Activated naive CD4-positive, alpha-beta T cell treated with Interleukin-2 at 50 U/mL for 16 hours (primary cell): ENCODE measurements around the gene SGK2.
"Not testable (repeated sequence)": the region's sequence is repeated elsewhere in the genome, so short reads cannot be mapped to it uniquely, and the experiment has no call there.

Experiments
- DNase-seq: peaks from one replicate; pipeline ENCODE4 v3.0.0-alpha.2; 2020

The SGK2 gene

DNA sequence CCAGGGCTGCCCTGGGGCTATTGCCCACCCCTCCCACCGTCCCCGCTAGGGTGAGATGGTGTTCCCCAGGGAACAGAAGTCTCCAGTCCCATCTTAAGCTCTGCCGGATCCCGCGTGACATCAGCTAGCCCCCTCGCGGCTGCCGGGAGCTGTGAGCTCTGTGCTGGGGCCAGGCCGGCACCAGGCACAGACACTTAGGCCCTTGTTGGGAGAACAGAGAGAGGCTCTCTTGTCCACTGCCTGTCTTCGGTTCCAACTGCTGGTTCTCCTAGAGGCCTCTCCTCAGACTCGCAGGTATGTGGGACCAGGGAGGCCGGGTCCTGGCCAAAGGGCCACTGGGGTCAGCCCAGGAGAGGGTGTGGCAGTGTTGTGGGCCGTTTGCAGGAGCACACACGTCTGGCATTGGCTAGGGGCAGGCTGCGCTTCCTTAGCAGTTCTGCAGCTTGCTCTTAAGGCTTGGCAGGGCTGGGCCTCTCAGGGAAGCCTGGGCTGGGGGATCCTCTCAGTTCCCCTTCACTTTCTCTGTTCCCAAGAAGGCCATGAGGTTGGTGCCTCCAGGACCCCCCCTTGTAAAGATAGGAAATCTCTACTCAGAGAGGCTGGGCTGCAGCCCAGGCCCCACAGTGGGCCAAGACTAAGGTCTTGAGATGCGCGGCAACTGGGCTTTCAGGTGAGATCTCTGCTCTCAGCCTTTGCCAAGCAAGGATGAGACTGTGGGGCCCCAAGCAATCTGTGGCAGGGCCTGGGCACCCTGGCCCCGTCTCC lies 6.3 kb downstream of the SGK2 start:
- DNase-seq, result no peak

DNA sequence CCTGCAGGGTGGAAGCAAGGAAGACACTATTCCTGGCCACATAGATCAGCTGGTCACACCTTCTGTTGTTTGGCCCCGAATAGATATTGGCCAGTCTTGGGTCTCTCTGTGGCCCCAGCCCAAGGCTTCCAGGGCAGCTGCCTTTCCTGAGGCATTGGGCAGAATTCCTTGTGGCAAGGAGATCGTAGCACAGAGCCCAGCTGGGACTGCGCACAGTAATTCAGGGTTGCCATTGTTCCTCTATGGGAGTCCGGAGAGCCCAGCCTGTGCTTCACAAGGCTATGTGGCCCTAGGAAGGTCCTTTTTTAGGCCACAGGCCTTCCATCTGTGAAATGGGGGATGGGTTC lies 6.9 kb downstream of the SGK2 start:
- DNase-seq, result no peak

DNA sequence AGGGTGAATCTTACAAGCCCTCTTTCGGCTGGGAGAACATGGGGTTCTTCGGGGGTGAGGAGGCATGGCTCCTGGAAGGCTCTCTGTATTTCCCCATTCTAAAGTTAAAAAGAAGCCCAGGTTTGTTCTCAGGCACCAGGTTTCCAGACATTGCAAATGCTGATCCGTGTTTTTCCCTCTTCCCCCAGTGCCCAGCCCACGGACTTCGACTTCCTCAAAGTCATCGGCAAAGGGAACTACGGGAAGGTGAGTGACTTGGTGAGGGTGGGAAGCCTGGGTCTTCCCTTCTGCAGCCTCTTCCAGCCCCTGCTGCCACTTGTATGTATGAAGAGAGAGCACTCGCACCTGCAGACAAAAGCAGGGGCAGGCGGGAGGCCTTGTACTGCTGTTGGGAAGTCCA lies 8.7 kb downstream of the SGK2 start:
- no peak for DNase-seq

DNA sequence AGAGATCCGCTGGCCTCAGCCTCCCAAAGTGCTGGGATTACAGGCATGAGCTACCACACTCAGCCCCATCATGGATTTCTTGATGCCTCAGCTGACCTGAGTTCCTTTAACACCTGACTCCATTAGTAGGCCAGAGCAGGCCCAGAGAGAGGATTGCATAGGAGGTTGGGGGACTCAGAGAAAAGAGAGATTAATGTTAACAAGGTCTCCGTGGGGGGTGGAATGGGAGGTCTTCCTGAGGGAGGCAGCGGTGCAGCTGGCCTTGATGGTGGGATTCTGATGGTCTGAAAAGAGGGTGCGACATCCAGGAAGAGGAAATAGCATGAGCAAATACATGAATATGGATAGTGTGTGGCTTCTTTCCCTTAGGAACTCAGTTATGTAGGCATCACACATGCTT lies 9.9 kb downstream of the SGK2 start:
- no peak for DNase-seq

DNA sequence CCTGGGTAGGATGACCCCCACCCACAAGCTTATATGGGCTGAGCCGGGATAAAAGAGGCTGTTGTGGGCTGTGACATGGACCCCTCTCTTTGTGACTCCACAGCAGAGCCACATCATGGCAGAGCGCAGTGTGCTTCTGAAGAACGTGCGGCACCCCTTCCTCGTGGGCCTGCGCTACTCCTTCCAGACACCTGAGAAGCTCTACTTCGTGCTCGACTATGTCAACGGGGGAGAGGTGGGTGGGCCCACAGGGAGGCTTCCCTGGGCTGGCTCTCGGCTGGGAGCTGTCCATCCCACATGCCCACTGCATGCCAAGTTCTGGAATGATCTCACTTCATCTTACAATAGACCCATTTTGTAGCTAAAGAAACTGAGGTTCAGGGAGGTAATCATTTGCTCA lies 10.5 kb downstream of the SGK2 start:
- no peak for DNase-seq

DNA sequence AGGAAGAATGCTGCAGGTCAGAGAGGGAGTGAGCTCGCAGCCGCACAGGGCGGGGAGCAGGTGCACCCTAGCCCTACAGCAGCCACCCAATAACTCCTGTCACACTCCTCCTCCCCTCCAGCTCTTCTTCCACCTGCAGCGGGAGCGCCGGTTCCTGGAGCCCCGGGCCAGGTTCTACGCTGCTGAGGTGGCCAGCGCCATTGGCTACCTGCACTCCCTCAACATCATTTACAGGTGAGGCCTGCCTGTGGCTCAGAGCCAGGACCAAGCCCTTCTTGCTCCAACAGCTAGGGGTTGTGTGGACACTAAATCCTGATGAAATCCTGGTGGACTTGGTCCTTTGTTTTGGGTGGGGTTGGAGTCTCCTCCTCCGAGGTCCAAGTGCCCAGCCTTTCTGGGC lies 11.7 kb downstream of the SGK2 start:
- DNase-seq, result no peak

DNA sequence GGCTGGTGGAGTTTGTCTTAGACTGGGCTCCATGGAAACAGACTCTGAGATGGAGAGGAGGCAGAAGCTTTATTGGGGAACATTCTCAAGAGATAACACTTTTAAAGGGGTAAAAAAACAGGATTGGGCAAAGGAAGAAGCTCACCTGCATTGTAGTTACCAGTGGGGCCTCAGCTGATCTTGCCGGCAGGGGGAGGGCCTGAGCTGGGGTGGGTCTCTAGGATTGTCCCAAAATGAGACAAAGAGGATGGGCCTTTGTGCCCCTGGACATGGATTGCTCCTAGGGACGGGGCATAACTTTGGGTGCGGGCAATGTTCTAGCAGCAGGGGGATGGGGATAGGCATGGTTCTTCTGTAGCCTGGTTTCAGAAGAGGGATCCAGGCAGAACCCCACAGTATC lies 12.5 kb downstream of the SGK2 start:
- no peak for DNase-seq

DNA sequence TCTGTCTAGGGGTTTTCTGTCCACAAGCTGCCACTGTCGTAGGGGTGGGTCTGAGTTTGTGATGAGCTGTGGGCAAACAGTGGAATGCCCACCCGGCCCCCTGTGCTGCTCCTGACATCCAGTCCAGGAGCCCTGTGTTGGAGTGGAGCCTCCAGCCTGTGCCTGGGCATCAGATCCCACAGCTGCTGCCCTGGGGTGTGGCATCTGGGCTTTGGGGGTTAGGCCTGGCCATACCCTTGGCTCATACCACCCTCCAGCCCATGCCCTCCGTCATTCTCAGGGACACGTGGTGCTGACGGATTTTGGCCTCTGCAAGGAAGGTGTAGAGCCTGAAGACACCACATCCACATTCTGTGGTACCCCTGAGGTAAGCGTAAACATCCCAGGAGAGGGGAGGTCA lies 12.9 kb downstream of the SGK2 start:
- no peak for DNase-seq

DNA sequence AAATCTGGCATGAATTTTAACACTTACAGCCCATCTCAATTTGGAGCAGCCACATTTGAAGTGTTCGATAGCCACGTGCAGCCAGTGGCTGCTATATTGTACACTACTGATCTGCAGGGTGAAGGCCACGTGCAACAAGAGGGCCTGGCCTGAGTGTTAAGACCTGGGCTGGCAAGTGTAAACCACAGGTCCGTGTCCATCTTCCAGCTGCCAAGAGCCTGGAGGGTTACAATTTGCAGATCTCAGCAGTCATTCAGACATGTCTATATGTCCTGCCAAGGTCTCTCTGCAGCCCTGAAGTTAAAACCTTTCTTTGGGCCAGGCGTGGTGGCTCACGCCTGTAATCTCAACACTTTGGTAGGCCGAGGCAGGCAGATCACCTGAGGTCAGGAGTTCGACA lies 14.1 kb downstream of the SGK2 start:
- DNase-seq, result no peak

DNA sequence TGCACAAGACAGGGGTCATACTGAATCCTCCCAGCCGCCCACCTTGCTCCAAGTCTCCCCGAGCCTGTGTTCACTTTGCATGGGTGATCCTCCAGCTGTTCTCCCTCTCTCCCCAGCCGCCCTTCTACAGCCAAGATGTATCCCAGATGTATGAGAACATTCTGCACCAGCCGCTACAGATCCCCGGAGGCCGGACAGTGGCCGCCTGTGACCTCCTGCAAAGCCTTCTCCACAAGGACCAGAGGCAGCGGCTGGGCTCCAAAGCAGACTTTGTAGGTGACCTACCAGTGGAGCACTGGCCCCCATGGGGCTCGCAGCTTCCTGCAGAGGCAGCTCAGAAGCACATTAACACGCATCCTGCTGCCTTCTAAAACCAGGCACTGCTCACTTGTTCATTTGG lies 17.3 kb downstream of the SGK2 start:
- no peak for DNase-seq

DNA sequence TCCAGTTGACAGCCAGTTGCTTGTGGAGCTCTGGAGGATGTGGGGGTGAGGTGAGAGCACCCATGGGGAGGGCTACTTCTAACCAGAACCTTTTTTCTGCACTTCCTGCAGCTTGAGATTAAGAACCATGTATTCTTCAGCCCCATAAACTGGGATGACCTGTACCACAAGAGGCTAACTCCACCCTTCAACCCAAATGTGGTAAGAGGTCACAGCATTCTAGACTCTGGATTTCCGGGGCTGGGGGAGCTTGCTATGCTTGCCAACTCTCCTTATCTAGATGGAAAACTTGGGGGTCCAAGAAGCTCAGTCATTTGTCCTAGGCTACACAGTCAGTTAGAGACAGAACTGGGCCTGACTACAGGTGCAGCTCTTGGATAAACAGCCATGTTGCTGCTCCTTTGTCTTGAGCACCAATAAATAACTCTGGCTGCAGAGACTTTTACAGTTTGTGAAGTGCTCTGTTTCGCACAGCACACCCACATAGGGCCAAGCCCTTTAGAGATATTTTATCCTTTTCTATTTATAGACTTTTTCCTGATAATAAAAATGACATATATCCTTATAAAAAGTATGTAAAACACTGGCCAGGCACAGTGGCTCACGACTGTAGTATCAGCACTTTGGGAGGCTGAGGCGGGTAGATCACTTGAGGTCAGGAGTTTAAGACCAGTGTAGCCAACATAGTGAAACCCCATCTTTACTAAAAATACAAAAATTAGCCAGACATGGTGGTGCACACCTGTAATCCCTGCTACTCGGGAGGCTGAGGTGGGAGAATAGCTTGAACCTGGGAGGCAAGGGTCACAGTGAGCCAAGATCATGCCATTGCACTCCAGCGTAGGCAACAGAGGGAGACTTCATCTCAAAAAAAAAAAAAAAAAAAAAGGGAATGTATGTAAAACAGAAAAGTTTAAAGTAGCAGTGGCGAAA lies 21.3 kb downstream of the SGK2 start:
- no peak for DNase-seq

DNA sequence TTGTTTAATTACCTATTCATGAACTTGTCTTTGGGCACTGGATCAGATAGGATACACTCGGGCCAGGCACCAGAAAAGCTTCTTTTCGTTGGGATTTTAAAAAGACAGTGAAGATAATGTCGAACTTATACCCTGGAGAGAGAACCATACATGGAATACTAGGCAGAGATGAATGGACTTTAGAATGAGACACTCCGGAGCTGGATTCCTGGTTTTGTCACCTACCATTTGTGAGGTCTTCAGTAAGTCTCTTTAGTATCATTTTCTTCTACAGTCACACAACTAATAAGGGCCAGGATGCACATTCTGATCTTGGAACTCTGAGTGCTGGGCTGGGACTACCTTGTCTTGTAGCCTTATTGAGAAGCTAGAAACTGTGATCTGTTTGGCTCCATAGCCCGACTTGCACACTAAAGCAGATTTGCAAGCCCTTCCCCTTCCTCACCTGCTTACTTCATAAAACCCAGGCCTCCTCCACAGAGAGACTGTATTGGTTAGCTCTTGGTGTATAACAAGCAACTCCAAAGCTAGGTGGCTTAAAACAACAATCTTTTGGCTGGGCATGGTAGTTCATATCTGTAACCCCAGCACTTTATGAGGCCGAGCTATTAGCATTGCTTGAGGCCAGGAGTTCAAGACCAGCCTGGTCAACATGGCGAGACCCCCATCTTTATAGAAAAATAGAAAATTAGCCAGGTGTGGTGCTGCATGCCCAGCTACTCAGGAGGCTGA lies 24.5 kb downstream of the SGK2 start:
- DNase-seq, result no peak

DNA sequence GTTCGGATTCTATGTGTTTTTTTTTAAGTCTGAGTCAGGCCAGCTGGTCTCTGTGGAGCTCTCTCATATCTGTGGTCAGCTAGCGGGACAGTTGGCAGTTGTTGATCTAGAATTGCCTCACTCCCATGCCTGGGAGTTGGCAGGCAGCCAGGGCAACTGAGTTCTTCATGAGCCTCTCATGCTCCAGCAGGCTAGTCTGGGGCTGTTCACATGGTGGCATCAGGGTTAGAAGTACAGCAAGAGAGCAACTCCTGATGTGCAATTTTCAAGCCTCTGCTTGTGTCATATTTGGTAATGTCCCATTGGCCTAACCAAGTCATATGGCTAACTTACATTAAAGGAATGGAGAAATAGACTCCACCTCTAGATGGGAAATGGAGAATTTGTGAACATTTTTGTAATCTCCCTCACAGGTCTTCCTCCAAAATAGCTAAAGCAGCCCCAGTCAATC lies 25.2 kb downstream of the SGK2 start:
- DNase-seq, result no peak

DNA sequence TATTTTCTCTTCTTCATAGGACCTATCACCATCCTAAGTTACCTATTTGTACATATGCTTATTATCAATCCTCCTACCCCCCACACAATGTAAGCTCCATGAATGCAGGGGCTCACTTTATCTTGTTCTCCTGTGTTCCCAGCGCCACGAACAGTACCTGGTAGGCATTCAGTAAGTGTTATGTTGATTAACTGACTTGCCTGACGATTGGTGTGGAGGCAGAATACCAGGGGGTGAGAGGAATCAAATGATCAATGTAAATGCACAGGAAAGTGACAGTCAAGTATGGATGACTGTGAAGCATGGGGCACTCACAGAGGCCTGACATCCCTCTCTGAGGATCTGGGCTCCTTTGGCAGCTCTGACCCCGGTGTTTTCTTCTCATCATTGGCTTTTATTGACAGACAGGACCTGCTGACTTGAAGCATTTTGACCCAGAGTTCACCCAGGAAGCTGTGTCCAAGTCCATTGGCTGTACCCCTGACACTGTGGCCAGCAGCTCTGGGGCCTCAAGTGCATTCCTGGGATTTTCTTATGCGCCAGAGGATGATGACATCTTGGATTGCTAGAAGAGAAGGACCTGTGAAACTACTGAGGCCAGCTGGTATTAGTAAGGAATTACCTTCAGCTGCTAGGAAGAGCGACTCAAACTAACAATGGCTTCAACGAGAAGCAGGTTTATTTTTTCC lies 25.8 kb downstream of the SGK2 start:
- no peak for DNase-seq

DNA sequence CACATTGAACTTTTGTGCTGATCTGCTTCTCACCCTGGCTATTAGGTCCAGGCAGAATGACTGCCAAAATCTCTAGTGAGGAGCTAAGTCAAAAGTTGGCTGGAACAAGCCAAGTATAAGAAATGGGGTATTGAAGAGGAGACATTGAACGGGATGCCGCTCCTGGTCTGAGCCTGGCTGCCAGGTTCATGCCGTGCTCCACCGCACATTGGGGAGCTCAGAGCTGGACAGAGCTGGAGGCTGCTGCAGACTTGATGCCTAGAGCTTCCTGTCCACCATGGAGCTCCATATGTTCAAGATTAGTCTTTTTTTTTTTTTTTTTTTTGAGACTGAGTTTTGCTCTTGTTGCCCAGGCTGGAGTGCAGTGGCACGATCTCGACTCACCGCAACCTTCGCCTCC lies 27.8 kb downstream of the SGK2 start:
- DNase-seq, result no peak

DNA sequence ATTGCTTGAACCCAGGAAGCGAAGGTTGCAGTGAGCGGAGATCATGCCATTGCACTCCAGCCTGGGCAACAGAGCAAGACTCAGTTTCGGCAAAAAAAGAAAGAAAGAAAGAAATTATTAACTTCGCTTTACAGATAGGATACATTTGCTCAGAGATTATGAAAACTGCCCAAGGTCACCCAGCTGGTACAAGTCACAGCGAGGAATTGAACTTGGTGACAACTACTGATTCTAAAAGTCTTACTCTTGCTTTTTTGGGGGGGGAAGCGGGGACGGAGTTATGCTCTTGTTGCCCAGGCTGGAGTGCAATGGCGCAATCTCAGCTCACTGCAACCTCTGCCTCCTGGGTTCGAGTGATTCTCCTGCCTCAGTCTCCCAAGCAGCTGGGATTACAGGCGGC lies 29.7 kb downstream of the SGK2 start:
- not testable (repeated sequence) for DNase-seq

DNA sequence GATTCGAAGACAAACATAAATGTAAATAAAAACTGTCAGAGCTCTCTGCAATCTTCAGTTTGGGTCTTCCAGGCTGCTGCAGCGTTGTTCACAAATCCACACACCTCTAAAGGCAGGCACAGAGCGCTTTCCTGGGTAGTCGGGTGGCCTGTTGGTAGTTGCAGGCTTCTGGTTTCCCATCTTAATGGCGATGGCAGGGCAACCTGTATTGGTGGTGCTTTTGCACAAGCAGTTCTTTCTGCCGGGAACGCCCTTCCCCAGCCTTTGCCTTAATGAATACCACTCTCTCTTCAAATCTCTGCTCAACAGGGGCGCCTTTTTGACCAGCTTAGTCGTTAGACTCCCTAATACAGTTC lies 31.2 kb downstream of the SGK2 start:
- DNase-seq, result no peak

DNA sequence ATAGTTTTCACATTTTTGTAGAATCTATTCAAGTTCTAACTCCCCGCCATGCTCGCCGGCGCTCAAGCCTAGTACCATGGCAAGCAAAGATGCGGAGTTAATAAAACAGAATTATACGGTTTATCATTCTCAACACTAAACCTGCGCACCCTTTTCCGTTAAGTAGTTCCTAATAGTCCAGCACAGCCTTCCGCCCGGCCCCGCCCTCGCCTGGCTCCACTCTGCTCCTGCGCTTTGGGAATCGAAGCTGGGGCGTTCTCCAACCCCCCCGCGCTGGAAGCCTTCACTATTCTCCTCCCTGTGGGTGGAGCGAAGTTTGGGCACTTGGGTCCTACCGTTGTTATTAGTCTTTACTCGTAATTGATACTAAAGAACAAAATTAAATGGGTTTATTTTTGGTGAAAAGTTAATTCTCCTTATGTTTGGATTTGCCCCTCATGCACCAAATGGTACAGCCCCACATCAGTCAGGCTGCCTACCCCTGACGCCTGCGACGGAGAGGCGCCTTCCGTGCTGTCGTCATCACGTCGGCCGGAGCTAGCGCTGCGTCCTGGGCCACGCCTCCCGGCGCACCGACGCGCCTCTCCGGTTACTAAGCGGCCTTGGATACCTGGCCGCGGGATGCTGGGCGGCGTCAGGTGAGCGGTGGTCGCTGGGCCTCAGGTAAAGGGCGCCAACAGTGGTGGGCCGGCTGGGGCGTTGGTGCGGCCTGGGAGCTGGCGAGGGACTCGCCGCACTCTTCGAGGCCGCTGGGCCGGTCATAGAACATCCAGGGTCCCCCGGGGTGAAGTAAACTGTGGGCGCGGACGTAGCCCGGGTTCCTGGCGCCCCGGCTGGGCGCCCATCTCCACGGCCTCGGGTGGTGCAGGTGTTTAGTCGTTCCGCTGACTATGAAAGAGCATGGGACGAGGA lies 31.8 kb downstream of the SGK2 start, which contains the start of gene IFT52:
Gene IFT52, plus strand, starts transcription at position 546 of the 912 bp plus-strand sequence. CDS start 3,762 bp downstream, outside the sequence.
- DNase-seq, result peak; percentile 91

DNA sequence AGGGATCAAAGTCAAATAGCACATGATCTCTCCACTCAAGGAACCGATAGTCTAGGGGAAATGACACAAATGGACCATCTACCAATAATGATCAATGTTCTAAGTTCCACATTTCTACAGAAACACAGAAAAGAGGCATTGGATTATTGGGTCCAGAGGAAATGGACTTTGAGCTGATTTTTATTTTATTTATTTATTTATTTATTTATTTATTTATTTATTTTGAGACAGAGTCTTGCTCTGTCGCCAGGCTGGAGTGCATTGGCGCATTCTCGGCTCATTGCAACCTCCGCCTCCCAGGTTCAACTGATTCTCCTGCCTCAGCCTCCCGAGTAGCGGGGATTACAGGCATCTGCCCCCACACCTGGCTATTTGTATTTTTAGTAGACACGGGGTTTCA lies 43.1 kb downstream of the SGK2 start:
- not testable (repeated sequence) for DNase-seq

DNA sequence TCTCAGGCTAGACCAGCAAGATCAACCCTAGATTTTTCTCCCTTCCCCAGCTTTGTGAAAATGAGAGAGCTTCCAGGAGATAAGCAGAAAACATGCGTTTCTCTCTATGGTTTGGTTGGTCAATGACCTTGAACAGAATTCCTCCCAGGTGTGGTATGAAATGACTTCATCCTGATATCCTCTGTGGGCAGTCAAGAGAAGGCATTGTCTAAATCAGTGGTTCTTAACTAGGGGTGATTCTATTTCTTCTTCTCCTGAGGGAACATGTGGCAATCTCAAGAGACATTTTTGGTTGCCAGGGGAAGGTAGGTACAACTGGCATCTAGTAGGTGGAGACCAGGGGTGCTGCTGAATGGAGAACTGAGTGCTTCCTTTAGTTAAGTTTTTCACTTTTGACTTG lies 44.3 kb downstream of the SGK2 start:
- no peak for DNase-seq

DNA sequence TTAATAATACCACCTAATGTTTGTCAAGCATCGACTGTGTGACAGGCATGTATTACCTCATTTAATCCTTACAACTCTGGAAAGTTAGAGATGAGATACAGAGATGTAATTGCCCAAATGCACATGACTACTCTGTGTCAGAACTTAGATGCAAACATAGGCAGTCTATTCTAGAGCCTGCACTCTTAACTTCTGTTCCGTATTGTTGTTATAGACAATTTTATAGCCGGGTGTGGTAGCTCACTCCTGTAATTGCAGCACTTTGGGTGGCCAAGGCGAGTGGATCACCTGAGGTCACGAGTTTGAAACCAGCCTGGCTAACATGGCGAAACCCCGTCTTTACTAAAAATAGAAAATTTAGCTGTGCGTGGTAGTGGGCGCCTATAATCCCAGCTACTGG lies 46.9 kb downstream of the SGK2 start:
- no peak for DNase-seq

DNA sequence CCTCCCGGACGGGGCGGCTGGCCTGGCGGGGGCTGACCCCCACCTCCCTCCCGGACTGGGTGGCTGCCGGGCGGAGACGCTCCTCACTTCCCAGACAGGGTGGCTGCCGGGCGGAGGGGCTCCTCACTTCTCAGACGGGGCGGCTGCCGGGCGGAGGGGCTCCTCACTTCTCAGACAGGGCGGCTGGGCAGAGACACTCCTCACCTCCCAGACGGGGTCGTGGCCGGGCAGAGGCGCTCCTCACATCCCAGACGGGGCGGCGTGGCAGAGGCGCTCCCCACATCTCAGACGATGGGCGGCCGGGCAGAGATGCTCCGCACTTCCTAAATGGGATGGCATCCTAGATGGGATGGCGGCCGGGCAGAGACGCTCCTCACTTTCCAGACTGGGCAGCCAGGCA lies 48.5 kb downstream of the SGK2 start:
- DNase-seq, result not testable (repeated sequence)
